CD1c-positive myeloid dendritic cell (primary cell): ENCODE data around the gene ARL5A.

Experiments used
- DNase-seq: peaks from one replicate; pipeline ENCODE4 v3.0.0-alpha.2; 2016; ENCODE audit errors: extremely low spot score

ARL5A gene

DNA sequence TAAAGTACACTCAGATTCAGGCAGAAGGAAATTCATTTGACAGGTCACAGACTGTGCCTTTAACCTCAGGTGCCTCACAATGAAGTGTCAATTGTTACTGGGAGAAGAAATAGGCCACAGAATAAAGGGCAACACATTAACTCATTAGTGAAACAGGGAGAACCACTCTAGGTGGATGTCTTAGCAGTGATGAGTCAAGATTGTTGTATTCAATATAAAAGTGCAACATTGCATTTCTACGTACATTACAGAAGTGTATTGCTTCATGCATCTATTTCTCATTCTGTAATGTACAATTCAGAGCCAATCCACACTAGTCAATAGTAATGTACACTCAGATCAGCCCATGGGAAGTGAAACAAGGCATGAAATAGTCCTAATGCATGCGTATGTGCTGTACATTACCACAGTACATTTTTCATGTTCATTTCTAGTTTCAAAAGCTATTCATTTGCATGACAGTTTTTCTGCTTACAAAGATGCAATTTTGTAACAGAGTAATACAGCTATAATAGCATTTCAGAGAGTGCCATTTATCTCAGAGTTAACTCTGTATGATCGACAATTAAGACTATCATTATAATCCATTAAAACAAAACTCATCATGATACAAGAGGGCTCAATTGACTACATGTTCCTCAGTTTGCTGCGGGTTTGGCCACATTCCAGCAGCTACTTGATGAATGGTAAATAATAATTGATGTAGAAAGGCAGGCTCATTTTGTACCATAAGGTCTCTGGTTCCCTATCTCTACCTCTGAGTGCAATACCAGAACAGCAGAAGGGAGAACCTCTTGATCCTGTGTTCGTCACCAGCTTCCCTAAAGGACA lies 12.2 kb upstream of the ARL5A start:
- peak; percentile 79 for DNase-seq

DNA sequence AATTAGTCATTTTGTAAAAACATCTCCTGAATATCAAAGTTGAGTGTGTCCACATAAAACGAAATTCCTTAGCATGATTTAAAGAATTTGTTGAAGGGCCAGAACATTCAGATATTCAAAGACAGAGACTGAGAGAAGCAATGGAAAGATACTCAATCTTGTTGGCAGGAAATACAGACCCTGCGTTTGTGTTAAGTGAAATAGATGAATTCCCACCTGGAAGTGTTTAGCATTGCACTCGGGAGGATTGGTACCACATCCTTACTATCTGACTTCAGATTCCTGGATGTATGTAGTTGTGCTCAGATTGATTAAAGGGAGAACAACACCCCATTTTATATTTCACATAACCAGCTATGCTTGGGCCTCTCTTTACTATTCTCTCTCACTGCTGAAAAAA lies 9.7 kb upstream of the ARL5A start:
- no peak for DNase-seq

- peak; percentile 73 for DNase-seq
These were observed 5.8 kb upstream of the ARL5A start for GRCh38 chr2:151833984-151834383.

DNA sequence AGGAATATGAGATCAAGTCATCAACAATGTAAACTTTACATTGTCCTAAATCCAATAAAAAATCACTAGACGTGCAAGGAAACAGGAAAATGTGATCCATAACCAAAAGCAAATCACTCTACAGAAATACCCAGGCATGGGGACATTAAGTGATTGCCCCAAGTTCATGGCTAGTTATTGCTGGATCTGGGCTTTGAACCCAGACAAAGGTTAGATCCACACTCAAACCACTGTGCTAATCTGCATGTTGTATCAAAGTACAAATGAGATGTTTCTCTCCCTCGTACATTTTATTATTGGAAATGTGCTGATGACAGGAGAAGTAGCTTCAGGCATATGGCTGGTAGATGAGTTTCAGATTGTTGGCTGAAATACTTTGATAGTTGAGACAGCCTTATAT lies 2.7 kb upstream of the ARL5A start:
- DNase-seq = no peak

DNA sequence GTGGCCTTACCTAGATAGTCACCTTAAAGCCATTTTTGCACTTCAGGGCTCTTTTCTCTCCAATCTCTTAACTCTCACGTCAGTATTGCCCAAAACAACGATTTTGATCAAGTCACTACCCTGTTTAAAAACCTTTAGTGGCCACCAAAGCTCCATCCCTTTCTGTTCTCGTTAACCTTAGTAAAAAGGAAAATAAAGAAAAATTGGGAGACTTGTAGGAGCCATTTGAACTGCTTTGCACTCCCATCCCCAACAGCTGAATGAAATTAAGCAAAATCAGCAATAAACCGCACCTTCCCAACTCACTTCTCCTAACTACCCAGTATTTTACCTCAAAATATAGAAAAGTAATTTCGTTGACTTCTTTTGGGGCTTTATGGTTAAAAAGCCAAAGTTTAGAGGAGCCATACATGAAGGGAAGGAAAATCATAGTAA lies 686 bp upstream of the ARL5A start:
- no peak for DNase-seq

- DNase-seq = peak; percentile 23
These were observed 568 bp downstream of the ARL5A start for GRCh38 chr2:151827564-151828142.

DNA sequence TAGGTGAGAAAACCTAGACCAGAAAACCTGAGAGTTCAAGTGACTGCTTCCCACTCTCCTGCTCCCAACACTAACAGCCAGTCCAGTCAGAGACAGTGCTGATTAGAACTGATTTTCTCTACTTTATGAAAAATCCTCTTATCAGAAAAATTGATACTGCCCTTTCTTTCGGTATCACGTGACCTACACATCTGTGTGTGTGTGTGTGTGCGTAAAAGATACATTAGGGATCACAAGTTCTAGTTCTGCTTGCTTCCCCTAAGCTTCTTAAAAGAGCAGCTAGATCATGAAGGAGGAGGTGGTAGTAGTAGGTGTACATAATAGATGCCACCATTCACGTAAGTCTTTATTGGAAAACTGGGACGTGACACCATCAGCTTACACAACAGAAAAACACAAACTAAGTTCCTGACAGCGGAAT lies 1.5 kb downstream of the ARL5A start:
- peak; percentile 46 for DNase-seq

DNA sequence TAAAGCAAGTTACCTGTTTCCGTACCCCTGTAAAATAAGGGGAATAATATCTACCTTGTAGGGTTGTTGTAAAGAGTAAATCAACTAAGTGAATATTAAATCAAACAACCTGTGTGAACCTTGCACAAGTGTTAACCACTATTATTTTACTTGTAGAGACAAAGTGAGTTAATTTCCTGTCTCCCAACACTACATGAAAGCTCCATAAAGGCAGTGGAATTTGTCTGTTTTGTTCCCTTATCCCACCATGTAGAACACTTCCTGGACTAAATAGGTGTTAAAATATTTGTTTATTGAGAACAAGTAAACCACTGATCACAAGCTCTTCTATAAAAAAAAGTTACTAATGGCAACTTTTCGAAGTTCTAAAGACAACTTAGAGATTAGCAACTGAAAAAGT lies 3.3 kb downstream of the ARL5A start:
- DNase-seq = no peak

DNA sequence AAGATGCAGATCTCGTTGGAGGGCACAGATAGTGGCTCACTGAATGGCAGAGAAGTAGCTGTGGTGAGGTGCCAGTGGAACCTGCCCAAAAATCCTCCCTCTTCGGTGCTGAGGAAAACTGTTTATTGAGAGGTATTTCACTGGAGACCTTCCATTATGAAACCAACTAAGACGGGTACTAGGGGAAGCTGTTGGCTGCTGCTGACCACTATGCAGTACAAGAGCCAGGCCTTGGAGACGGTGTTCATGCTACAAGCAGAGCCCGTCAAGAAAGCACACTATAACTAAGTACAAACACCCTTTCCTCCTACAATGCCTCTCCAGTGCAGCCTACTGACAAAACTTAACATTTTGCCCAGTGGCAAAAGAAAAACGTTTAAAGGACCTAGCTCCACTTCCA lies 4.6 kb downstream of the ARL5A start:
- no peak for DNase-seq

DNA sequence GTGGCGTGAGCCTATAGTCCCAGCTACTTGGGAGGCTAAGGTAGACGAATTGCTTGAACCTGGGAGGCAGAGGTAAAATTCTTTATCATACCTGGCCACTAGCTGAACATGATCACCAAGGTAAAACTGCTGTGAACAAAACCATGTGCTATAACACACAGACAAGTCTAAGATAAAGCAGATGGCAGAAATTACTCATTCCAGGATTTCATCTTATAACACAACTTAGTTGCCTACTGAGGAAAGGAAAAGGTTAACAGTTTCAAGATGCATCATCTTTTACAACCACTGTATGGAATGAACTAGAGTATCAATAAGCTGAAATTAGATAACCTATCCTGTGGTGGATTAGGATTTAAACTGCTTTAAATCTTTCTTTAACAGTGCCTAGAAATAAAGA lies 8.3 kb downstream of the ARL5A start:
- DNase-seq = no peak

GRCh38 chr2:151817929-151818328 lies 10.3 kb downstream of the ARL5A start:
- no peak for DNase-seq

DNA sequence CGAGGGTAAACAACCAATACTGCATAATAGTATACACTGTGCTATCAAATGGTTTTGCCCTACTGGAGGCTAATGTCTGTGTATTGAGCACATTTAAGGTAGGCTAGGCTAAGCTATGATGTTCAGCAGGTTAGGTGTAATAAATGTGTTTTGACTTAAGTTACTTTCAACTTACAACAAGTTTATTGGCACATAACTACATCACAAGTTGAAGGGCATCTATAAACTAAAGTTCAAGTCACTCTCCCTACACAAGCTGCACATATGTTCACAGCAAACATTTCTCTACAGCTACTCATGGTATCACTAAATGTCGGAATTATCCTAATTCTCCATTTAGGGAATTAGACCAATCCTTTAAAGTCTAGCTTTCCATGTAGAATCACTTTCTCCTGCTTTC lies 11.4 kb downstream of the ARL5A start:
- DNase-seq = no peak

DNA sequence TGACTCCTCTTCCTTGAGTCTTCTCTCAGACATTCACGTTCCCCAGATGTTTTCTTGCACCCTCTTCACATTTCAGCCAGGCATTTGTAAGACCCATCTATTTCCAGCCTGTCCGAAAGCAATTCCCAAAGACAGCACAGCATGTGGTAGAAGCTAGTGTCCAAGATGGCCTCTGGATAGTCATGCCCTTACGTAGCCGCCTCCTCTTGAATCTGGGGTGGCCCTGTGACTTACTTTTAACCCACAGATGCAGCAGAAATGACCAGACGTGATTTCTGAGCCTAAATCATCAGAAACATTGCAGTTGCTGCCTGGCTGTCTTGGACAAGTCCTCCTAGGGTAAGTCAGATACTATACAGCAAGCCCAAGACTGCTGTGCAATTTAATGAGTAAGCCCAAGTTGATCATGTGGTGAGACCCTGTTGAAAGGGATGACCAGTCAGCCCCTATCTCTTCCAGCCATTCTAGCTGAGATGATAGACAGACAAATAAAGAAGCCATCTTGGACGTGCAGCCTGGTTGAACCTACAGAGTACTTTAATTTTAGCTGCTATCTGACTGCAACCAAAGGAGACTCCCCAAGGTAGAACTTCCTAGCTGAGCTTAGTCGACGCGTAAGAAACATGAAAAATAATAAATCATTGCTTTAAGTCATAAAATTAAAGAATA lies 12.3 kb downstream of the ARL5A start:
- DNase-seq = no peak

GRCh38 chr2:151810489-151810888 lies 17.7 kb downstream of the ARL5A start:
- DNase-seq = no peak

- DNase-seq = no peak
These were observed 19.2 kb downstream of the ARL5A start for GRCh38 chr2:151809073-151809383.

DNA sequence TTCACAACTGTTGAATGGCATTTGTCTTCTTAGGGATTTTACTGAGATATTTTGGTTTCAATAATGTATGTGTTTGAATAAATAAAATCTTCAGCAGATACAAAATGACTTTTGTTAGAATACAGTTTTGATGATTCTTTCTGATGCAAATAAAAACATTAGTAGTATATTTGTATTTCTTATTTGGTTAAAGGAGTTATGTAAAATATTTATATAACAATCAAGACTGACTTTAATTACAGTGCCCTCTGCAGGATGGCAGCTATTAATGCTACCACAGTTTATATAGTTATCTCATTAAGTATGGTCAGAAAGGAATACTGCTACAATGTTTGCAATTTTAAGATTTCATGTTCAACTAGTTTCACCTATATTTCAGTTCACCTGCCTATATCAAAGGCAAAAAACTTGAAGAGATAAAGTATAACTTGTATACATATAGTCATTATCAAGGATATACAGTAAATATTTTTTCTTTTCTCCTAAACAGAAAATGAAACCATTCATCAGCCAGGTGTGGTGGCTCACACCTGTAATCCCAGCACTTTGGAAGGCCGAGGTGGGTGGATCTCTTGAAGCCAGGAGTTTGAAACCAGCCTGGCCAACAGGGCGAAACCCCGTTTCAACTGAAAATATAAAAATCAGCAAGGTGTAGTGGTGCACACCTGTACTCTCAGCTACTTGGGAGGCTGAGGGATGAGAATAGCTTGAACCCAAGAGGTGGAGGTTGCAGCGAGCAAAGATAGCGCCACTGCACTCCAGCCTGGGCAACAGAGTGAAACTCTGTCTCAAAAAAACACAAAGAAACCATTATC lies 19.8 kb downstream of the ARL5A start:
- peak; percentile 37 for DNase-seq

DNA sequence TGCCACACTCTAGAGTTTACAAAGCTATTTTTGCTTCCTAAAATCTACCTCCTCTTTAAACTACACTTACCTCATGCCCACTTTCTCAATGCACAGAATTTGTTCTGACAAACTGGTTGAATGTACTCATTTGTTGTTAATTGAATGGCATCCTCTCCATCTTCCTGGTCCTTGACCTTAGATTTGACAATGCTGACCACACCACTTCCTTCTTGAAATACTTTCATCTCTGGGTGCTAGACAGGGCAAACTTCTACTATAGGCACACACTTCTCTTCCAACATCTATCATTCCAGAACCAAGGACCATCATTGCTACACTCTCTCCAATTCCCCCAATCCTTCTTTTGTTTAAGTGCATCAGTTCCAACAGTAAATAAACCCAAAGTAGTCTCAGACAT lies 22.3 kb downstream of the ARL5A start:
- DNase-seq = no peak

- no peak for DNase-seq
These were observed 22.9 kb downstream of the ARL5A start for GRCh38 chr2:151805343-151805742.

DNA sequence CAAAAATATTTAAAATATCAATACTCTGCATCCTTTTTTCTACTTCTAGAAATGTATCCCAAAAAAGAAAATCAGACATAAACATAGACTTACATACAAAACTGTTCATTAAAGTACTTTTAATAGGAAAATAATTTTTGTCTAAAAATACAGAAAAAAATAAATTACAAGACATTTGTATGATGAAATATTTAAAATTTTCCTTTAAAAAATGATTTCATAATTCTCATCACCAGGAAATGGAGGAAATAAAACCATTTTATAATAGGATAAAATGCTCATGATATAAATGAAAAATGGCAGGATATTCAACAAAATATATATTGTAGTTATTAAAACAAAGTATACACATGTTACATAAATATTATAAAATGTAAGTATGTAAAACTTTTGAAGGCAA lies 24.4 kb downstream of the ARL5A start:
- DNase-seq = no peak

- no peak for DNase-seq
These were observed 25.9 kb downstream of the ARL5A start for GRCh38 chr2:151802315-151802714.

DNA sequence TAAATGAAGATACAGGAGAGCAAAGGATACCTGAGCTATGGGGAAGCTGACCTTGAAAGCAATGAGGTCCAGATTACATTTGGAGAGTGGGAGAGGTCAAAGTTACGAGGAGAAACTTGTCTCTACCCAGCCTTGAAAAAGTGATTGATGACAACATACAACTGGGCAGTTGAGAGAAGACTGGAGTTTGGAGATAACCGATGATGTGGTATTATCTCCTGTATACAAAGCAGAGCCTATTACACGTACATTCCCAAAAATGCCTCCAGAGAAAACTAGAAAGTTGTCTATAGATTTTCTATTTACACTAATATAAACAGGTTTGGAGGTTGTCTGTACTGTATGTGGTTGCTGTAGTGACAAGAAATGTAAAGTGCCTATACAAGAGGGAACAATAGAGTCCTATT lies 28.3 kb downstream of the ARL5A start:
- no peak for DNase-seq

- no peak for DNase-seq
These were observed 31.4 kb downstream of the ARL5A start for GRCh38 chr2:151796774-151797173.
